C4-2B (cell line): Measurements from ENCODE around the gene LRIG1.

Experiments used
- CTCF ChIP-seq: fragments of 450-650 bp; conservative IDR thresholded peaks from 2 replicates; pipeline ENCODE4 v1.5.1; 2017; ENCODE audit warnings: mild to moderate bottlenecking
- ZFX ChIP-seq: fragments of 450-650 bp; IDR thresholded peaks from 2 replicates; pipeline ENCODE4 v1.6.1; 2017

- TF ChIP-seq CTCF (no peak), ZFX (no peak)
Measured at GRCh38 chr3:66457252-66457651, 43.6 kb downstream of the LRIG1 start.
